ENCODE results near the gene IFRD2. TPM values are rescaled to one million over a fixed set of nuclear protein-coding genes. Genes with fewer than 3 reads are reported as not detected.
A peak's percentile ranks its signal among the peaks of the same experiment; 100 is the strongest.
"Not testable (repeated sequence)": the region's sequence is repeated elsewhere in the genome, so short reads cannot be mapped to it uniquely, and the experiment has no call there.

The IFRD2 gene
- total RNA-seq, 1 experiment from 2014 or later = 98.8 TPM

- H3K27me3 ChIP-seq = no peaks in the 10 kb centered on the region
- H3K4me1 ChIP-seq = peaks cover 18% of the 10 kb centered on the region
- DNase-seq = no peak
- H3K9me3 ChIP-seq (replicated peaks) = no peaks in the 10 kb centered on the region
- peaks cover 6% of the 10 kb centered on the region; the same call in 1 of the 2 replicates for H3K36me3 ChIP-seq
- no peak overlapping the region for H3K27ac ChIP-seq
- H3K4me3 ChIP-seq = no peak overlapping the region
These were observed 37.5 kb downstream of the IFRD2 start for GRCh38 chr3:50254577-50255250.

GRCh38 chr3:50251220-50251619 is 41.0 kb downstream of the IFRD2 start:
- H3K27ac ChIP-seq = no peak overlapping the region
- no peaks in the 10 kb centered on the region for H3K27me3 ChIP-seq
- no peak for DNase-seq
- peaks cover 6% of the 10 kb centered on the region for H3K4me1 ChIP-seq
- H3K9me3 ChIP-seq (replicated peaks) = no peaks in the 10 kb centered on the region
- no peak overlapping the region for H3K4me3 ChIP-seq
- H3K36me3 ChIP-seq = no peaks in the 10 kb centered on the region

GRCh38 chr3:50250514-50250913 is 41.7 kb downstream of the IFRD2 start:
- Histone ChIP-seq H3K27me3 (no peaks in the 10 kb centered on the region), H3K4me3 (no peak overlapping the region), H3K36me3 (no peaks in the 10 kb centered on the region), H3K27ac (no peak overlapping the region), H3K9me3 (replicated peaks) (no peaks in the 10 kb centered on the region), H3K4me1 (peaks cover 8% of the 10 kb centered on the region)
- DNase-seq = no peak

GRCh38 chr3:50249457-50249856 is 42.8 kb downstream of the IFRD2 start:
- no peaks in the 10 kb centered on the region for H3K36me3 ChIP-seq
- H3K4me3 ChIP-seq = no peak overlapping the region
- peaks cover 9% of the 10 kb centered on the region for H3K4me1 ChIP-seq
- H3K9me3 ChIP-seq (replicated peaks) = no peaks in the 10 kb centered on the region
- no peaks in the 10 kb centered on the region for H3K27me3 ChIP-seq
- no peak overlapping the region for H3K27ac ChIP-seq
- no peak for DNase-seq

- no peaks in the 10 kb centered on the region for H3K27me3 ChIP-seq
- no peak overlapping the region for H3K27ac ChIP-seq
- H3K9me3 ChIP-seq (replicated peaks) = no peaks in the 10 kb centered on the region
- no peak overlapping the region for H3K4me3 ChIP-seq
- H3K36me3 ChIP-seq = no peaks in the 10 kb centered on the region
- H3K4me1 ChIP-seq = peaks cover 9% of the 10 kb centered on the region
- DNase-seq = no peak
These were observed 43.8 kb downstream of the IFRD2 start for GRCh38 chr3:50248387-50248786.

GRCh38 chr3:50246517-50246954 is 45.7 kb downstream of the IFRD2 start:
- Histone ChIP-seq H3K27ac (peak overlapping the region; percentile 72), H3K4me1 (peaks cover 9% of the 10 kb centered on the region), H3K9me3 (replicated peaks) (no peaks in the 10 kb centered on the region), H3K4me3 (peak overlapping the region; percentile 51), H3K36me3 (no peaks in the 10 kb centered on the region), H3K27me3 (no peaks in the 10 kb centered on the region)
- DNase-seq = peak; percentile 88 to 92

GRCh38 chr3:50245831-50246516 is 46.3 kb downstream of the IFRD2 start:
- Histone ChIP-seq H3K36me3 (no peaks in the 10 kb centered on the region), H3K27me3 (no peaks in the 10 kb centered on the region), H3K4me3 (peak overlapping the region; percentile 51), H3K4me1 (peaks cover 9% of the 10 kb centered on the region), H3K9me3 (replicated peaks) (no peaks in the 10 kb centered on the region), H3K27ac (peak overlapping the region; percentile 72)
- peak in 1 of 2 experiments; percentile 93 for DNase-seq

- DNase-seq = peak; percentile 36 to 55
- Histone ChIP-seq H3K4me3 (peak overlapping the region; percentile 51), H3K36me3 (no peaks in the 10 kb centered on the region), H3K27me3 (no peaks in the 10 kb centered on the region), H3K27ac (peak overlapping the region; percentile 72), H3K4me1 (peaks cover 9% of the 10 kb centered on the region), H3K9me3 (replicated peaks) (no peaks in the 10 kb centered on the region)
These were observed 46.9 kb downstream of the IFRD2 start for GRCh38 chr3:50245251-50245745.

- not testable (repeated sequence) for H3K4me3 ChIP-seq; H3K27ac ChIP-seq; H3K4me1 ChIP-seq; H3K9me3 ChIP-seq (replicated peaks); DNase-seq; H3K36me3 ChIP-seq; H3K27me3 ChIP-seq
These were observed 47.4 kb downstream of the IFRD2 start for GRCh38 chr3:50244813-50245212.

- Histone ChIP-seq H3K27ac (no peak overlapping the region), H3K4me1 (peaks cover 9% of the 10 kb centered on the region), H3K4me3 (no peak overlapping the region), H3K27me3 (no peaks in the 10 kb centered on the region), H3K36me3 (no peaks in the 10 kb centered on the region), H3K9me3 (replicated peaks) (no peaks in the 10 kb centered on the region)
- no peak for DNase-seq
These were observed 48.7 kb downstream of the IFRD2 start for GRCh38 chr3:50243543-50243895.

- no peak overlapping the region for H3K4me3 ChIP-seq
- no peaks in the 10 kb centered on the region for H3K36me3 ChIP-seq
- H3K27ac ChIP-seq = no peak overlapping the region
- H3K27me3 ChIP-seq = no peaks in the 10 kb centered on the region
- peaks cover 9% of the 10 kb centered on the region for H3K4me1 ChIP-seq
- no peak for DNase-seq
- no peaks in the 10 kb centered on the region for H3K9me3 ChIP-seq (replicated peaks)
These were observed 49.2 kb downstream of the IFRD2 start for GRCh38 chr3:50242851-50243542.

- H3K27ac ChIP-seq = no peak overlapping the region
- H3K27me3 ChIP-seq = no peaks in the 10 kb centered on the region
- DNase-seq = no peak
- peaks cover 9% of the 10 kb centered on the region for H3K4me1 ChIP-seq
- no peak overlapping the region for H3K4me3 ChIP-seq
- no peaks in the 10 kb centered on the region for H3K36me3 ChIP-seq
- no peaks in the 10 kb centered on the region for H3K9me3 ChIP-seq (replicated peaks)
These were observed 49.9 kb downstream of the IFRD2 start for GRCh38 chr3:50242381-50242770.

GRCh38 chr3:50241713-50242380 is 50.4 kb downstream of the IFRD2 start:
- H3K27ac ChIP-seq = no peak overlapping the region
- H3K36me3 ChIP-seq = no peaks in the 10 kb centered on the region
- peaks cover 6% of the 10 kb centered on the region for H3K4me1 ChIP-seq
- no peaks in the 10 kb centered on the region for H3K27me3 ChIP-seq
- H3K9me3 ChIP-seq (replicated peaks) = no peaks in the 10 kb centered on the region
- no peak overlapping the region for H3K4me3 ChIP-seq
- no peak for DNase-seq

GRCh38 chr3:50241163-50241562 is 51.1 kb downstream of the IFRD2 start:
- no peaks in the 10 kb centered on the region for H3K27me3 ChIP-seq
- no peaks in the 10 kb centered on the region for H3K36me3 ChIP-seq
- no peaks in the 10 kb centered on the region for H3K9me3 ChIP-seq (replicated peaks)
- H3K4me3 ChIP-seq = no peak overlapping the region
- H3K27ac ChIP-seq = no peak overlapping the region
- peaks cover 6% of the 10 kb centered on the region; the same call in 1 of the 2 replicates for H3K4me1 ChIP-seq
- no peak for DNase-seq

GRCh38 chr3:50239649-50240048 is 52.6 kb downstream of the IFRD2 start:
- Histone ChIP-seq H3K36me3 (no peaks in the 10 kb centered on the region), H3K27me3 (no peaks in the 10 kb centered on the region), H3K4me3 (no peak overlapping the region), H3K4me1 (peaks cover 3% of the 10 kb centered on the region; the same call in 1 of the 2 replicates), H3K9me3 (replicated peaks) (no peaks in the 10 kb centered on the region), H3K27ac (no peak overlapping the region)
- no peak for DNase-seq
